Fibroblast of lung (primary cell): ENCODE results near the gene CX3CL1. TPM values are rescaled to one million over a fixed set of nuclear protein-coding genes. Genes with fewer than 3 reads are reported as not detected.

Experiments
- DNase-seq, 2 donors: peaks; one replicate each; pipeline versions ENCODE4 v3.0.0 to v3.0.0-alpha.2; 2010; ENCODE audit warnings: low read depth in 2 of 2
- H2AFZ ChIP-seq: 2 replicates; pipeline ENCODE4 v1.5.1; 2012; ENCODE audit warnings: low read length, control low read depth, inconsistent platforms
- H3K27ac ChIP-seq: 2 replicates; pipeline ENCODE4 v1.5.1; 2011; ENCODE audit warnings: low read length, control low read depth; ENCODE audit not compliant: insufficient read depth
- H3K27me3 ChIP-seq: 2 replicates; pipeline ENCODE4 v1.5.1; 2011; ENCODE audit warnings: mild to moderate bottlenecking, low read length; ENCODE audit not compliant: control insufficient read depth, insufficient read depth
- H3K36me3 ChIP-seq: 2 replicates; pipeline ENCODE4 v1.5.1; 2011; ENCODE audit warnings: low read length; ENCODE audit not compliant: control insufficient read depth, insufficient read depth
- H3K4me1 ChIP-seq: 2 replicates; pipeline ENCODE4 v1.5.1; 2011; ENCODE audit warnings: low read length; ENCODE audit not compliant: control insufficient read depth, insufficient read depth; ENCODE audit errors: extremely low read depth
- H3K4me2 ChIP-seq: 2 replicates; pipeline ENCODE4 v1.5.1; 2011; ENCODE audit warnings: low read length, control low read depth; ENCODE audit not compliant: insufficient read depth; ENCODE audit errors: extremely low read depth
- H3K4me3 ChIP-seq, 4 experiments: fragments of 200-600 bp in 1 of 4; sonication (generic) in 1 of 4; replicated peaks in 1 of 4; 2 replicates each; pipeline ENCODE4 v1.5.1; 2011 to 2016; ENCODE audit warnings: low read length in 4 of 4, low read depth in 3 of 4, mild to moderate bottlenecking in 3 of 4, control low read depth in 2 of 4, inconsistent platforms in 1 of 4, mixed read lengths in 1 of 4; ENCODE audit not compliant: insufficient read depth in 1 of 4; ENCODE audit errors: control extremely low read depth in 1 of 4
- H3K79me2 ChIP-seq: 2 replicates; pipeline ENCODE4 v1.5.1; 2012; ENCODE audit warnings: mild to moderate bottlenecking, low read length, inconsistent platforms; ENCODE audit not compliant: control insufficient read depth, insufficient read depth
- H3K9ac ChIP-seq: 2 replicates; pipeline ENCODE4 v1.5.1; 2011; ENCODE audit warnings: mild to moderate bottlenecking, low read length, control low read depth; ENCODE audit not compliant: insufficient read depth
- H3K9me3 ChIP-seq: 2 replicates; pipeline ENCODE4 v1.5.1; 2012; ENCODE audit warnings: low read depth, low read length; ENCODE audit not compliant: control insufficient read depth, insufficient read depth
- H4K20me1 ChIP-seq: 2 replicates; pipeline ENCODE4 v1.5.1; 2011; ENCODE audit warnings: low read length; ENCODE audit not compliant: control insufficient read depth, insufficient read depth; ENCODE audit errors: extremely low read depth
- EZH2 ChIP-seq: IDR thresholded peaks from 2 replicates; pipeline ENCODE4 v1.5.1; 2012; ENCODE audit warnings: low read length, control low read depth, mild to moderate bottlenecking; ENCODE audit errors: missing control alignments
- polyA plus RNA-seq, 2 donors: library from polyadenylated mRNA; depleted of rRNA in 1 of 2; stranded (reverse) in 1 of 2; unstranded in 1 of 2; fragments of >200 nt; gene quantifications; 2 replicates each; pipeline ENCODE4 v1.2.1, GENCODE V29; 2011 to 2012; ENCODE audit warnings: missing spikeins in 1 of 2
- total RNA-seq: library from RNA; depleted of rRNA; stranded (reverse); fragments of >200 nt; gene quantifications from 2 replicates; pipeline ENCODE4 v1.2.1, GENCODE V29; 2014
- TF ChIP-seq, protein P1 (sequence below), 2 donors: IDR thresholded peaks in 1 of 2; conservative IDR thresholded peaks in 1 of 2; 1 replicate in 1 of 2; 2 replicates in 1 of 2; pipeline ENCODE4 v1.5.1; 2011 to 2012; ENCODE audit warnings: low read length in 2 of 2, control low read depth in 1 of 2, inconsistent platforms in 1 of 2, low read depth in 1 of 2, mild to moderate bottlenecking in 1 of 2

Gene CX3CL1
- total and polyA plus RNA-seq, 2 donors (not counting 1 experiment from before 2014, with no cell fraction given): not detected

DNA sequence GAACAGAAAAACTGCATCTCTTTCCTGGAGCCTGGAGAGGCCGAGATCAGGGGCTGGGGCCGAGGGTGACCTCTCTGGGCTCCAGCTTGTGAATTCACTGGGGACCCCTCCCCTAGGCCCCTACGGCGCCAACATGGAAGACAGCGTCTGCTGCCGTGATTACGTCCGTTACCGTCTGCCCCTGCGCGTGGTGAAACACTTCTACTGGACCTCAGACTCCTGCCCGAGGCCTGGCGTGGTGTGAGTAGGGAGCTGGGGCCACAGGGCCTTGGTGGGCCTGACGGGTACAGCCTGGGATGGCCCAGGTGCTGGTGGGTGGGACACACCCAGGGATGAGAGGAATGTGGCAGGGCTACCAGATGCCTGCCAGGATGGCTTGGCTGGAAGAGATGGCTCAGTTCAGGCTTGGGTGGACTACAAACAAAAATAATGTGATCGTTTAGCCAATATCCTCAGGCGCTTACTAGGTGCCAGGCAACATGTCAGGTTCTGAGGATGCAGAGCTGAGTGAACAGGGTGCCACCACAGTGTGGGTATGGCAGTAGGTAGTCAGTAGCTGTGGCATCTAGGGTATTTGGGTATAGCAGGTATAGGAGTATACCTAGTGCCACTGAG, 11.9 kb upstream of the CX3CL1 start:
- no peak overlapping the region for H2AFZ ChIP-seq
- H3K79me2 ChIP-seq: no peaks in the 10 kb centered on the region
- H3K9ac ChIP-seq: no peak overlapping the region
- no peaks in the 10 kb centered on the region for H4K20me1 ChIP-seq
- no peak overlapping the region for H3K4me3 ChIP-seq
- H3K27ac ChIP-seq: no peak overlapping the region
- no peaks in the 10 kb centered on the region for H3K4me1 ChIP-seq
- H3K36me3 ChIP-seq: no peaks in the 10 kb centered on the region
- no peak for TF ChIP-seq EZH2
- TF ChIP-seq, protein P1, sequence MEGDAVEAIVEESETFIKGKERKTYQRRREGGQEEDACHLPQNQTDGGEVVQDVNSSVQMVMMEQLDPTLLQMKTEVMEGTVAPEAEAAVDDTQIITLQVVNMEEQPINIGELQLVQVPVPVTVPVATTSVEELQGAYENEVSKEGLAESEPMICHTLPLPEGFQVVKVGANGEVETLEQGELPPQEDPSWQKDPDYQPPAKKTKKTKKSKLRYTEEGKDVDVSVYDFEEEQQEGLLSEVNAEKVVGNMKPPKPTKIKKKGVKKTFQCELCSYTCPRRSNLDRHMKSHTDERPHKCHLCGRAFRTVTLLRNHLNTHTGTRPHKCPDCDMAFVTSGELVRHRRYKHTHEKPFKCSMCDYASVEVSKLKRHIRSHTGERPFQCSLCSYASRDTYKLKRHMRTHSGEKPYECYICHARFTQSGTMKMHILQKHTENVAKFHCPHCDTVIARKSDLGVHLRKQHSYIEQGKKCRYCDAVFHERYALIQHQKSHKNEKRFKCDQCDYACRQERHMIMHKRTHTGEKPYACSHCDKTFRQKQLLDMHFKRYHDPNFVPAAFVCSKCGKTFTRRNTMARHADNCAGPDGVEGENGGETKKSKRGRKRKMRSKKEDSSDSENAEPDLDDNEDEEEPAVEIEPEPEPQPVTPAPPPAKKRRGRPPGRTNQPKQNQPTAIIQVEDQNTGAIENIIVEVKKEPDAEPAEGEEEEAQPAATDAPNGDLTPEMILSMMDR (conservative IDR thresholded peaks at IDR 0.05 in 1 of 2, IDR thresholded peaks at IDR 0.05 in 1 of 2; ENCODE audit: low read depth in 1 of 2, low read length in 2 of 2): no peak
- no peaks in the 10 kb centered on the region for H3K27me3 ChIP-seq
- no peak overlapping the region for H3K4me2 ChIP-seq
- H3K9me3 ChIP-seq: no peaks in the 10 kb centered on the region
- DNase-seq: no peak

DNA sequence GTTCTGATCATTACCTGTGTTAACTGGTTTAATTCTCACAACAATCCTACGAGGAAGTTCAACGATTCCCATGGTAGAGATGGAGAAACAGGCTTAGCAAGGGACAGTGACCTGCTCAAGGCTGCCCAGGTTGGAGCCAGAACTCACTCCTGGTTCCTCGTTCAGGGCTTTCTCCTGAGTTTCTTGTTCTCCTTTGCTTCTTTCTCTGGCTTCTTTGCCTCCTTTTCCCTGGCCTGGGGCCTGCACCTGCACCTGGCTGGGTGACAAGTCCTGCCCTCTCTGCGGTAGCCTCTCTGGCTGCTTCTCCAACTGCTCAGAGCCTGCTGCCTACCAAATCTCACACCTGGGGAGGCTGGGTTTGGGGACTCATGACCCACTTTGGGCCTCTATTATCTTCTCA, 10.9 kb upstream of the CX3CL1 start:
- TF ChIP-seq, protein P1 (conservative IDR thresholded peaks at IDR 0.05 in 1 of 2, IDR thresholded peaks at IDR 0.05 in 1 of 2; ENCODE audit: low read depth in 1 of 2, low read length in 2 of 2): no peak
- TF ChIP-seq EZH2: no peak

DNA sequence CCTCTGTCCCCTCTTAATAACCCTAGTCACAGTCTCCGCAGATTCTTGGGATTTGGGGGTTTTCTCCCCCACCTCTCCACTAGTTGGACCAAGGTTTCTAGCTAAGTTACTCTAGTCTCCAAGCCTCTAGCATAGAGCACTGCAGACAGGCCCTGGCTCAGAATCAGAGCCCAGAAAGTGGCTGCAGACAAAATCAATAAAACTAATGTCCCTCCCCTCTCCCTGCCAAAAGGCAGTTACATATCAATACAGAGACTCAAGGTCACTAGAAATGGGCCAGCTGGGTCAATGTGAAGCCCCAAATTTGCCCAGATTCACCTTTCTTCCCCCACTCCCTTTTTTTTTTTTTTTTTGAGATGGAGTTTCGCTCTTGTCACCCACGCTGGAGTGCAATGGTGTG, 8.1 kb upstream of the CX3CL1 start:
- Histone ChIP-seq H3K27me3 (peaks cover 7% of the 10 kb centered on the region), H3K27ac (no peak overlapping the region), H2AFZ (no peak overlapping the region), H3K4me1 (no peaks in the 10 kb centered on the region), H3K79me2 (no peaks in the 10 kb centered on the region), H3K9ac (no peak overlapping the region), H3K4me2 (no peak overlapping the region), H3K4me3 (no peak overlapping the region), H3K36me3 (no peaks in the 10 kb centered on the region), H3K9me3 (no peaks in the 10 kb centered on the region), H4K20me1 (no peaks in the 10 kb centered on the region)
- DNase-seq: no peak
- no peak for TF ChIP-seq EZH2
- TF ChIP-seq, protein P1 (conservative IDR thresholded peaks at IDR 0.05 in 1 of 2, IDR thresholded peaks at IDR 0.05 in 1 of 2; ENCODE audit: low read depth in 1 of 2, low read length in 2 of 2): no peak

More for the DNA sequence above, 10.9 kb upstream of the CX3CL1 start:
- Histone ChIP-seq H3K4me2 (no peak overlapping the region), H2AFZ (no peak overlapping the region), H3K4me1 (no peaks in the 10 kb centered on the region), H3K27ac (no peak overlapping the region), H3K4me3 (no peak overlapping the region), H3K36me3 (no peaks in the 10 kb centered on the region), H3K79me2 (no peaks in the 10 kb centered on the region), H3K9me3 (no peaks in the 10 kb centered on the region), H3K9ac (no peak overlapping the region), H3K27me3 (peaks cover 7% of the 10 kb centered on the region), H4K20me1 (no peaks in the 10 kb centered on the region)
- no peak for DNase-seq
